Stimulated activated naive CD8-positive, alpha-beta T cell treated with anti-CD3 and anti-CD28 coated beads, Interleukin-15, amount 100 ng/mL, for 72 hours (primary cell): Measurements from ENCODE around the gene CACNA1D.

Source experiments
- ATAC-seq: fragments of 150-1000 bp; cut with Tn5 transposase; 2 replicates; pipeline ENCODE4 v1.10.0; 2021; ENCODE audit warnings: mild to moderate bottlenecking, moderate library complexity
- DNase-seq, 2 donors: peaks; one replicate each; pipeline ENCODE4 v3.0.0; 2021 to 2022
- H3K27ac Mint-ChIP-seq, 2 donors: one replicate each; pipeline ENCODE4 v1.8.0; 2022; ENCODE audit warnings: mild to moderate bottlenecking in 2 of 2, mixed read lengths in 2 of 2, moderate library complexity in 2 of 2
- H3K27me3 Mint-ChIP-seq: one replicate; pipeline ENCODE4 v1.8.0; 2022; ENCODE audit warnings: mixed read lengths
- H3K4me1 Mint-ChIP-seq: one replicate; pipeline ENCODE4 v1.8.0; 2022; ENCODE audit warnings: mild to moderate bottlenecking, mixed read lengths
- H3K4me3 Mint-ChIP-seq, 2 donors: one replicate each; pipeline ENCODE4 v1.8.0; 2022; ENCODE audit warnings: mild to moderate bottlenecking in 2 of 2, mixed read lengths in 2 of 2, moderate library complexity in 1 of 2
- H3K9me3 Mint-ChIP-seq, 2 donors: one replicate each; pipeline ENCODE4 v1.8.0; 2022; ENCODE audit warnings: mixed read lengths in 2 of 2

Gene CACNA1D

DNA sequence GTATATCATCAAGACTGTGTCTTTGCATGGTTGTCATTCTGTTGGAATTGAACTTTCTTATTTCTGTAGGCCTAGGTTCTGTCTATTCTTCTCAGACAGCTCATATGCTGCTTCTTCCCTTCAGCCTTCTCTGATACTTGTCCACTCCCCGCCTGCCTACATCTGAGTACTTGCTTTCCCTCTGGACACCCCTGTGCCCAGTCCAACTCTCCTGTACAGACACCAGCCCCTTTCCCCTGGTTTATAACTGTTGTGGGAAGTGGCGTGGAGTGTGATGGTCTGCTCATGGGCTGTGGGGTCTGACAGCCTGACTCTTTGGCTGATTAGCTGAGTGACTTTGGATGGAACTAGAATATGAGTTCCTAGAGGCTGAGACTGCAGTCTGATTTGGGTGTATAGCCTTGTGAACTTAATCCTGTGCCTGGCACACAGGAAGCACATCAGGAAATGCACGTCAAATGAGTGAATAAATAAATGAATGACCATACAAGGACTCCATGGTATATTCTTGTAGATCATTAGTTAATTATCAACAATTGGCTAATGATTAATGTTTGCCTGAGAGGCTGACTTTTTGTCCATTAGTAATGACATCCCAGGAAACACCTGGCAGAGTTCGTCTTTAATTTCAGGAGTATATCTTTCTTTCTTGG lies 11.8 kb downstream of the CACNA1D start:
- H3K27ac Mint-ChIP-seq, result no peak overlapping the region
- DNase-seq, result no peak
- H3K4me1 Mint-ChIP-seq, result peaks cover 7% of the 10 kb centered on the region
- no peak for ATAC-seq
- H3K4me3 Mint-ChIP-seq, result no peak overlapping the region
- peaks cover 49% of the 10 kb centered on the region for H3K27me3 Mint-ChIP-seq
- no peaks in the 10 kb centered on the region for H3K9me3 Mint-ChIP-seq

DNA sequence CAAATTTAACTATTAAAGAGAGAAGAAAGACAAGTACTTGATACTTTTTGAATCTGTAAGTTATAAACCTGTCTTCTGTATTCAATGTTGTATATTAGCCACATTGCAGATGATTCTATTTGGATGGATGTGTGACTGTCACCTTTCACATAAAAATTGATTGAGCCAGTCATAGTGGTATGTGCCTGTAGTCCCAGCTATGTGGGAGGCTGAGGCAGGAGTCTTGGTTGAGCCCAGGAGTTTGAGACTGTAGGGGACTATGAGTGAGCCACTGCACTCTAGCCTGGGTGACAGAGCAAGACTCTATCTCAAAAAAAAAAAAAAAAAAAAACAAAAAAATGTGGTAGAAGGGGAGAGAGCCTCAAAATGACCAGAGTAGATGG lies 12.3 kb downstream of the CACNA1D start:
- DNase-seq, result no peak

DNA sequence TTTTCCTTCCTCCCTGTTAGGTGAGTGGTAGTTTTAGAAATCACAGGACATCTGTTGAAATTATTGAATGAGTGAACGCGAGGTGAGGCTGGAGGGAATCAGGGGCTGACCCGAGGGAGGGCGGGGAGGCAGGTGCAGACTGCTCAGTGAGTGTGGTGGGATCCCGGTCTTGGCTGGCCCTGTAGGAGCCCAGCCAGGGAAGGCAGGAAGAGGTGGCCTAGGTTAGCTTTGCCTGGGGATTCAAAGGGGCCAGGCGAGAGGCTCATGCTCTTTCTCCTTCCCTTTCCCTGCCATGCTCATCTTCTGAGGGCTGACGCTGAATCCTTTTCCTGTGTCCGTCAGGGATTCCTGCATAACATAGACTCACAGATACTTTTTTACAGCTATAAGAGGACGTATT lies 15.1 kb downstream of the CACNA1D start:
- Mint-ChIP-seq H3K9me3 (no peaks in the 10 kb centered on the region), H3K4me1 (peaks cover 7% of the 10 kb centered on the region), H3K4me3 (no peak overlapping the region), H3K27ac (no peak overlapping the region), H3K27me3 (peaks cover 31% of the 10 kb centered on the region)
- no peak for ATAC-seq
- DNase-seq, result no peak

More for the DNA sequence above, 12.3 kb downstream of the CACNA1D start:
- Mint-ChIP-seq H3K27ac (no peak overlapping the region), H3K4me1 (peaks cover 7% of the 10 kb centered on the region), H3K9me3 (no peaks in the 10 kb centered on the region), H3K4me3 (no peak overlapping the region), H3K27me3 (peaks cover 48% of the 10 kb centered on the region)
- ATAC-seq, result no peak

DNA sequence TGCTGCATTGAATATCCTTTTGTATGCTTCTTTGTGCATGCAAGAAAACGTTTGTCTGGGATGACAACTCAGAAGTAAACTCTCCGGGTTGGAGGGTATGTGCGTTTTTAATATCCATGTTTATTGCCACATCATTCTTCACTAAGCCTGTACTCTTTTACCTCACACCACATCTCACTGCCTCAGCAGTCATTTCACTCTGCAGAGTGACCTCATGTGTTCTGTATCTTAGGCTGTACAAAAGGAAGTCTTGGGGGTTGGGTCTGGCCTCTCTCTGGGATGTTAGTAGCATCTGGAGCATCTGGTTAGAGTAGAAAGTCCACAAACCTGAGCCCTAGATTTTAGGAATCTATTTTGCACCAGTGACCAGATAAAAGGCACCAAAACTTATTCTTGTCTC lies 16.1 kb downstream of the CACNA1D start:
- Mint-ChIP-seq H3K27ac (no peak overlapping the region), H3K4me1 (peaks cover 7% of the 10 kb centered on the region), H3K4me3 (no peak overlapping the region), H3K27me3 (peaks cover 27% of the 10 kb centered on the region), H3K9me3 (no peaks in the 10 kb centered on the region)
- no peak for ATAC-seq
- no peak for DNase-seq

DNA sequence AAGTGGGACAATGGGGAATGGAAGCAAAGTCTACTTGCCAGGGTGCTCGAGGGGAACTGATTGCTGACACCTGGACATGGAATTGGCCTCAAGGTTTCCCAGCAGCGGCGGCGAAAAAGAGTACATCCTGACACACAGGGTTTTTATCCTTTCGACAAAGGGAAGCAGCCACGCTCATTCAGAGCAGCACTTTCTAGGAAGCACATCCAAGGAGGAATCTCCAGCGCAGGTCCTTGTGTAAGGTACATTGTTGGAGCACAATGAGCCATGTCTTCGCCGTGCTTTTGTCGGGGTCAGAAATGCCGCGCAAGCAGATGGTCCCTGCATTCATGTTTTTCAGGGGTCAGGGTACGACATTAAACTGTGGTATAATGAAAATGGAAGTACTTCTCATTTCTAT lies 16.8 kb downstream of the CACNA1D start:
- no peak overlapping the region for H3K27ac Mint-ChIP-seq
- no peaks in the 10 kb centered on the region for H3K9me3 Mint-ChIP-seq
- ATAC-seq (no peak), DNase-seq (no peak)
- H3K4me3 Mint-ChIP-seq, result no peak overlapping the region
- H3K27me3 Mint-ChIP-seq, result peaks cover 19% of the 10 kb centered on the region
- H3K4me1 Mint-ChIP-seq, result peaks cover 7% of the 10 kb centered on the region

DNA sequence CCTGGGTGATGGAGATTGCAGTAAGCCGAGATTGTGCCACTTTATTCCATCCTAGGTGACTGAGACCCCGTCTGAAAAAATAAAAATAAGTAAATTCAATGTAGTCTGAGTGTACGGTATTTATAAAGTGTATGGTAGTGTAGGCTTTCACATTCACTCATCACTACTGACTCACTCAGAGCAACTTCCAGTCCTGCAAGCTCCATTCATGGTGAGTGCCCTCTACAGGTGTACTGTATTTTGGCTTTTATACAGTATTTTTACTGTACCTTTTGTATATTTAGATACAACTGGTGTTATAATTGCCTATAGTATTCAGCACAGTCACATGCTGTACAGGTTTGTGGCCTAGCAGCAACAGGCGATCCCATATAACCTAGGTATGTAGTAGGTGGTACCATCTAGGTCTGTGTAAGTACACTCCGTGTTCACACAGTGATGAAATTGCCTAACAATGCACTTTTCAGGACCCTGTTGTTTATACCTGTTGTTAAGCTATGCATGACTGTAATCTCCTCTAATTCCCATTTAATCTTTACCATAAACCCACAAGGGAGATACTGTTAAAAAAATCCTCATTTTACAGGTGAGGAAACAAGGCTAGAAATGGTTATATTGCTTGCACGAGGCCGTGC lies 19.3 kb downstream of the CACNA1D start:
- H3K4me1 Mint-ChIP-seq, result peaks cover 5% of the 10 kb centered on the region
- peaks cover 9% of the 10 kb centered on the region for H3K27me3 Mint-ChIP-seq
- no peak overlapping the region for H3K4me3 Mint-ChIP-seq
- no peak overlapping the region for H3K27ac Mint-ChIP-seq
- DNase-seq (no peak), ATAC-seq (peak; percentile 80)
- H3K9me3 Mint-ChIP-seq, result no peaks in the 10 kb centered on the region

DNA sequence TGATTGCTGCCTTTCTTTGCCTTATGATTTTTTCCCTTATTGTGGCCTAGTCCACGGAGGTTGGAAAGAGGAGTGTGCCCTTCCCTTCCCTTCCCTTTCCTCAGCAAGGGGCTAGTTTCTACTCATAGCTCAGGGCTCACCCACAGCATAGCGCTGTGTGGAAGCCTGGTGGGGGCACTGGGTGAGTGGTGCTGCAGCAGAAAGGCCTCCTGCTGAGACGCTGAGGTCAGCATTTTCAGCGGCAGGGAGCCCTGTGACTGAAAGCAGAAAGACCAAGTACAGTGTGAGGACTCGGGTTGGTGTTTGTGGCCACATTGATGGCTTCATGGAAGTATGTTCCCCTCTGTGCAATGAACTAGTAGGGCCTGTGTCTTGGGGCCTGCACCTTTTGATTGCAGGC lies 21.9 kb downstream of the CACNA1D start:
- no peaks in the 10 kb centered on the region for H3K9me3 Mint-ChIP-seq

DNA sequence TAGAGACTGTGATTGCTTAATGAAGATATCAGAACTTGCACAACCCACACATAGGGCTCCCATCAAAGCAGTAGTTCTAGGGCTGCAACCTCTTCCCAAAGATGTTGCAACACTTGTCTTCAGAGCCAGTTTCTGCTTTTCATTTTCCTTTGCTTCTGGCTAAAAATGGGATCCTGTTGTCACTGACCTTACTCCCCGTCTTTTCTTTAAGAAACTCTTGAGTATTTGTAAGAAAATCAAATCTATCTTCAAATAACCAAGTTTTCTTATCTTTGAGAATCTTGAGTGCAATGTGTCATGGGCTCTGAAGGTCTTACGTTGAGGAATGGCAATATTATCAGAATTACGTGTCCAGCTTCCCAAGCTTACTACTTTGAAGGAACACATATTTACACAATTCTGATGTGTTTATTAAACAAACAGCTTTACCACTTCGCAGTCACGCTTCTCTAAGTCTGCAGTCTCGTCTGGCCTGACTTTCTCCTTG lies 24.1 kb downstream of the CACNA1D start:
- peak overlapping the region in 1 of 2 donors; percentile 65 for H3K27ac Mint-ChIP-seq
- H3K9me3 Mint-ChIP-seq, result no peaks in the 10 kb centered on the region
- H3K4me3 Mint-ChIP-seq, result no peak overlapping the region
- ATAC-seq (no peak), DNase-seq (no peak)
- H3K4me1 Mint-ChIP-seq, result no peaks in the 10 kb centered on the region
- H3K27me3 Mint-ChIP-seq, result no peaks in the 10 kb centered on the region

More for the DNA sequence above, 21.9 kb downstream of the CACNA1D start:
- Mint-ChIP-seq H3K27ac (peak overlapping the region in 1 of 2 donors; percentile 43), H3K27me3 (no peaks in the 10 kb centered on the region), H3K4me1 (no peaks in the 10 kb centered on the region), H3K4me3 (no peak overlapping the region)
- DNase-seq, result no peak
- ATAC-seq, result no peak

DNA sequence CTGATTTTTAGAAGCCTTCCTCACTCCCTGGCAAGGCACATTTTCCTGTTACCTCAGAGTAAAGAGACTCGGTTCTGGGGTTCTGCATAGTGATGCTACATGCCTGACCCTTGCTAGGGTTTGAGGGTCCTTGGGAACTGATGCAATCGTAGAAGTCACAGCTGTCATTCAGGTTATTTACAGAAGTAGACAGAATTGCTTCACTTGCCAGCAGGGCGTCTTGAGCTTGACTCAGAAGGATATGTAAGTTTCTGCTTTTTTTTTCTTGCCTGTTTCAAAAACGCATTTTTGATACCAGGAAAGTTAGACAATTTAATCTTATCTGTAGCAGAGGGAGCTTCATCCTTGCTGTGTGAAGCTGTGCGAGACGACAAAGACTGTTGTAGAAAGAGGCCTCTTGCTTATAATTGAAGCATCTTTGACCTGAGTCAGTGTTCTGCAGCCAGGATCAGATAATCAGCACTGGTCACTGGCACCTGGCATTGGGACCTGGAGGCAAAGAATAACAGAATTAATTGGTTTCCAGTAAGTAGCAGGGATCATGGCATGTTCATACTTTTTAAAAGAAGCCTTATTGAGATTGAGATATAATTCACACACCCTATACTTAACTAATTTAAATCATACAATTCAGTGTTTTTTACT lies 24.8 kb downstream of the CACNA1D start:
- H3K27ac Mint-ChIP-seq, result peak overlapping the region in 1 of 2 donors; percentile 65
- no peaks in the 10 kb centered on the region for H3K4me1 Mint-ChIP-seq
- H3K9me3 Mint-ChIP-seq, result no peaks in the 10 kb centered on the region
- ATAC-seq (no peak), DNase-seq (no peak)
- H3K4me3 Mint-ChIP-seq, result no peak overlapping the region
- no peaks in the 10 kb centered on the region for H3K27me3 Mint-ChIP-seq

DNA sequence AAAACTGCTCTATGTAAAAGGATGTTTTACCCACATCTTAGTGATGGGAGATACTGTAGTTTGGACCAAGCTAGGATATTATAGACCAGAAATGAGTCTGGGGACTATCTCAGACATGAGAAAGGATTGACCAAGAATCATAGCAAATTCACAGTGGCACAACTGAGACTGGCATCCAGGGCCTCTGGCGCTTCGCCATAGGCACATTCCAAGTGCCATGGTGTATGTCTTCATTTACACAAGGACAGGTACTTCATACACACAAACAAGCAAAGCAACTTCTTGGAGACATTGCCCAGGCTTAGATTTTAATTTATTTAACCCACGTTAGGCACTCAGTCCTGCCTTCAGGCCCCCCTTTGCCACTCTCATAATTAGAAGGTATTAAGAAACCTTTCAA lies 28.9 kb downstream of the CACNA1D start:
- no peak for ATAC-seq
- Mint-ChIP-seq H3K4me3 (no peak overlapping the region), H3K27ac (no peak overlapping the region), H3K9me3 (no peaks in the 10 kb centered on the region), H3K27me3 (no peaks in the 10 kb centered on the region), H3K4me1 (no peaks in the 10 kb centered on the region)
- DNase-seq, result no peak

DNA sequence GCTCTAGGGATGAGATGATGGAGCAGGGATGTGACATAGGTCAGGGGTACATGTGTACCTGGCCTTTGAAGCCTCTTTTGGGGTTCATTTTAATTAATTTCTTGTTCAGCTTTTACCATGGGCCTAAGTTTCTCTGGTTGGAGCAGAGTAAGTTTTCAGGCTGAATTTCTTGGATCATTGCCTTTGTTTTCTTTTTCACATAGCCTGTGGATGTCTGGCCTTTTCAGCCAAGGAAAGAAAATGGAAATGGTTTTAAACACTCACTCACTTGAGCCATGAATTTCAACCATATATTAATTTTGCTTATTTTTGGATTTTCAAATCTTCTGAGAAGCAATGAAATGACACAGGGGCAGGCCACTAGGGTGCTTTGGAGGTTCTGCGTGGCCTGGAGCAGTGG lies 30.2 kb downstream of the CACNA1D start:
- Mint-ChIP-seq H3K4me1 (no peaks in the 10 kb centered on the region), H3K27ac (no peak overlapping the region), H3K4me3 (no peak overlapping the region), H3K9me3 (no peaks in the 10 kb centered on the region), H3K27me3 (no peaks in the 10 kb centered on the region)
- DNase-seq (no peak), ATAC-seq (no peak)

DNA sequence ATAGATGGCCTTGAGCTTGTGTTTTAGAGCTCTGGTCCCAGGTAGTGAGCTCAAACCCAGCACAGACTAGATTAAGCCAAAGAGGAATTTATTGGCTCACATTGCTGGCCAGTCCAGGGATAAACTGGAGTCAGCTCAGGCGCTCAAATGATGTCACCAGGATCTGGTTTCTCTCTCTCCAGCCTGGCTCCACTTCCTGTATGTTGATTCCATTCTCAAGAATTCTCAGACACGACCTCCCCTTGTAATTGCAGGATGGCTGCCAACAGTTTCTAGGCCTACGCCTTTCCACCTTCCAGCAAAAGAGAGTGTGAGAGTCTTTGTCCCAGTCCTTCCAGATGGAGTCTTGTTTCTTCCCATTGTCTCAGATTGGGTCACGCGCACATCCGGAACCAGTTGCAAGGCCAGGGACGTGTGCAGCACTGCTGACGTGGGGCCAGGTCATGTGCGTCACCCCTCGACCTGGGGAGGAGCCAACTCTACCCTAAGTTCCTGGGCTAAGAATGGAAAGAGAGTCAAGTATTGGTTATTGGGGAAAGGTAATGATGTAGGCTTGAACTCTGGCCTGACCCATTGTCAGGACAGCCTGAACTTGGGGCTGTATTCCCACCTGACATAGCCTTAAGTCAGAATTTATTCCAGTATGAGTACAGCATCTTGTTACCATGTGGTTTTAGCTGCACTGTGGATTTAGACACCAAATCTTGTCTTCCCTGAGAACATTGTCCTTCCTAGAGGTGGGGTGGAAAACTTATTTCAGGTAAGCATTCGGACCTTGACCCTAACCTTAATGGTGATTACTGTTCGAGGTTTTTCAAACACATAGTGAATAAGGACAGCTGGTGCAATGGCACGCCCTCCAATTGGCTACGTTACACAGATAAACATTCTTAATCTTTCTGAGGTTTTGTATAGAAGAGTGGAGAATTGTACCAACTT lies 31.6 kb downstream of the CACNA1D start:
- Mint-ChIP-seq H3K4me1 (no peaks in the 10 kb centered on the region), H3K9me3 (no peaks in the 10 kb centered on the region), H3K27me3 (peaks cover 7% of the 10 kb centered on the region), H3K4me3 (no peak overlapping the region), H3K27ac (no peak overlapping the region)
- no peak for ATAC-seq
- DNase-seq, result no peak

DNA sequence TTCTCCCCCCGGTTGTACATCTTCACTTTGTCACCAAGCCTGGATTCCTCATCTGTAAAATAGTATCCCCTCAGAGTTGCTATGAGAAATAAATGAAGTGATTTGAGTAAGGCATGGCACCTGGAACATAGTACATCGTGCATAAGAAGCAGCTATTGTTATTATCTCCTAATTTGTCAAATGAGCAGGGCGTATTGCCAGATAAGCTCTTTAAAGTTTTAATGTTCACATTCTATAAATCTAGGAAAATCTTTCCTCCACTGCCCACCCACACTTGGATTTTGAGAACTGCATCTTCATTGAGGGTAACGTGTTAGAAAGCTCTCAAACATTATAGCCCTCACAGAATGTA lies 32.3 kb downstream of the CACNA1D start:
- Mint-ChIP-seq H3K27me3 (peaks cover 10% of the 10 kb centered on the region), H3K4me3 (no peak overlapping the region), H3K4me1 (no peaks in the 10 kb centered on the region), H3K9me3 (no peaks in the 10 kb centered on the region), H3K27ac (no peak overlapping the region)
- DNase-seq (no peak), ATAC-seq (no peak)

DNA sequence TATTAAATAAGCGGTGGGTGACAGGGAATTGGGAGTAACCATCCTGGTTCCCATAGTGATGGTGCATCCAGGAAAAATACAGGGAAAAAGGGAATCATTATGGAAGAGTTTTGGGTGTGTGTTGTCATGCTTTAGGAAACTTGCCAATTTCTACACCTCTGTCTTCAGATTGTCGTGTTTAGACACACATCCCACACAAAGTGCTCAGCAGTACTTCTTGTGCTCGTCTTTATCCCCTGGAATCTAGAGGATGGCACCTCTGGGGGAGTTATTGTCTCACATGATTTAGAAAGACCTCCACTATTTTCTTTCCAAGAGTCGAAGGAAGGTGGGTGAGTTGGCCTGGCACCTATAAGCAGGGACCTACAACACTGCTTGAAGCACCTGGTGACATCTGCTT lies 35.8 kb downstream of the CACNA1D start:
- H3K4me1 Mint-ChIP-seq, result no peaks in the 10 kb centered on the region
- peaks cover 17% of the 10 kb centered on the region for H3K27me3 Mint-ChIP-seq
- no peaks in the 10 kb centered on the region for H3K9me3 Mint-ChIP-seq
- DNase-seq, result no peak
- no peak overlapping the region for H3K27ac Mint-ChIP-seq
- H3K4me3 Mint-ChIP-seq, result no peak overlapping the region
- ATAC-seq, result no peak

DNA sequence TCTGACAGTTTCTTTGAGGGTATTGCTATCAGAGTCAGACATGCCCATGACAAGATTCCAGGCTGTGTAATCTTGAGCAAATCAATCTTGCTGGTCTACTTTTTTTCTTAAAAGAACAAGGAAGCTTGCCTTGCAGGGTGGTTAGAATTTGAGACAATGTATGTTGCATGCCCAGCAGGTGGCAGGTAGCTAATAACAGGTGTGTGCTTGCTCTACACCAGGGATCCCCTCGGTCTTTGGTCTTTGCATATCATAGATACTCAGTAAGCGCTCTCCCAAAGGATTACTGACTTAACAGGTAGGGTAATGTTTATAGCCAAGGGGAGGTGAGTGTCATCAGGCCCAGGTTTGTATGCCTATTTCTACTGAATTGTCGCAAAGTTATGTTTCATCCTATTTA lies 37.3 kb downstream of the CACNA1D start:
- Mint-ChIP-seq H3K27me3 (peaks cover 17% of the 10 kb centered on the region), H3K4me3 (no peak overlapping the region), H3K4me1 (no peaks in the 10 kb centered on the region), H3K9me3 (no peaks in the 10 kb centered on the region), H3K27ac (no peak overlapping the region)
- ATAC-seq, result no peak
- no peak for DNase-seq
